CD4-positive, alpha-beta T cell treated with Interleukin-4 for 1 hour (primary cell): ENCODE data around the gene ZDHHC14.
"Not testable (repeated sequence)": the region's sequence is repeated elsewhere in the genome, so short reads cannot be mapped to it uniquely, and the experiment has no call there.

ENCODE experiments used
- DNase-seq, 2 donors: peaks; one replicate each; pipeline ENCODE4 v3.0.0-alpha.2; 2020 to 2022

The ZDHHC14 gene

GRCh38 chr6:157380779-157381561, at the start of gene ZDHHC14:
ZDHHC14 (plus strand) TSS chr6:157381190.
- peak; percentile 84 to 87 for DNase-seq

GRCh38 chr6:157332813-157333212, 48.2 kb upstream of the ZDHHC14 start:
- DNase-seq: no peak

DNA sequence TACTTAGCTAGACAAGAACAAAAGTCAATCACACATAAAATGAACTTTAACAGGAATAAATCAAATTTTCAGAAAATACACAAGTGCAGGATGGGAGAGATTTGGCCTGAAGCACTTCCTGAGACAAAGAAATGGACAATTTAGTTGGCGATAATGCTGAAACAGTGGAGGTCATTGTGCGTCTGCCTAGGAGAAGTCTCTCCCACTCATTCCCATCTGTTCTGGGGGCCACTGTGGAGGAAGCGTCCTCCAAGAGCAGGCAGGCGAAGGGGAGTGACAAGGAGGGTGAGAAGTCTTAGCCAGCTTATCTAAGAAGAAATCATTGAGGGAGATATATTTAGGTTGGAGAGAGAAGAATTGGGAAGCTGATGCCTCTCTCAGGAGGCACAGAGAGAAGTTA, 47.5 kb upstream of the ZDHHC14 start:
- DNase-seq: no peak

DNA sequence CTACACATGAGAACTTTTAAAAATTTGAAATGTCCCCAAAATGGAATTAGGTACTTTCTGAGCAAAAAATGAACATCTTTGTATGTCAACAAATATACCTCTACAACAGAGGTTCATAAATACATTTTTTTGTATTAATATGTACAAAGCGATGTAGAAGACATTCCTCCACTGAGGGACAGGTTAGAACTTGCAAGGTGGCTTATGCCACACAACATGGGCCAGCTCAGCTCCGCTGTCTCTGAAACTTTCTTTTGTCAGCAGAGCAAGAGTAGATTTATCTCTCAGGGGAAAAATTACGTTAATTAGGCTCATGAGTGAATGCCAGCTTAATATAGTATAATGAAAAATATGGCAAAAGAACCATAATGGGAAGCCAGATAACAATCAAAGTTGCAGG, 47.0 kb upstream of the ZDHHC14 start:
- DNase-seq: no peak

- no peak for DNase-seq
These were observed 45.2 kb upstream of the ZDHHC14 start for GRCh38 chr6:157335829-157336228.

DNA sequence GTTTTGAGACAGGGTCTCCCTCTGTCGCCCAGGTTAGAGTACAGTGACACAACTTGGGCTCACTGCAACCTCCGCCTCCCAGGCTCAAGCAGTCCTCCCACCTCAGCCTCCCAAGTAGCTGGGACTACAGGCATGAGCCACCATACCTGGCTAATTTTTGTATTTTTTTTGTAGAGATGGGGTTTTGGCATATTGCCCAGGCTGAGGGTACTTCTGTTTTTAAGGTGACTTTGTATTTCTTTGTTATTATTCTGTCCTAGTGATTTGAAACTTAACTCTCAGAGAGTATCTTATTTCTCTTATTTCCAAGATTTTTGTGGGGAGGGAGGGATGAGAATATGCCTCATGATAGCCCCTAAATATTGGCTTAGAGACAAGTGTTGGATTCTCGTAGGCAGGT, 43.7 kb upstream of the ZDHHC14 start:
- not testable (repeated sequence) for DNase-seq

- no peak for DNase-seq
These were observed 43.2 kb upstream of the ZDHHC14 start for GRCh38 chr6:157337751-157338150.

- no peak for DNase-seq
These were observed 41.6 kb upstream of the ZDHHC14 start for GRCh38 chr6:157339432-157339831.

GRCh38 chr6:157343732-157344131, 37.3 kb upstream of the ZDHHC14 start:
- DNase-seq: no peak

DNA sequence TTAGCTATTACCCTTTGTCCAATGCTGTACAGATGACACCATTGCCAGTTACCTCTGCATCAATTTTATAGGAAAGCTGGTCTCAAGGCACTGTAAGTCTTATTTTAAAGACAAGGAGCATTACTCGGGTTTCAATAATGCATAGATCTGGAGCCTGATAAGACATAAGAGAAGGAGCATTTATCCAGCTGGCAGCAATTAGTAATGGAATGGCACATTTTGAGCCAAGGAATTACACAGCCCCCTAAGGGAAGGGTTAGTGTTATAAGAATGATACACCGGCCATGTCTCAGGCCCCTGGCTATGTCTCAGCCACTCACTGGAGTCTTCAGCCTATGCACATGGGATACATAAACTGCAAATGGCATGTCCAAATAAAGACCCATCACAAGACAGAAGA, 34.6 kb upstream of the ZDHHC14 start:
- no peak for DNase-seq

DNA sequence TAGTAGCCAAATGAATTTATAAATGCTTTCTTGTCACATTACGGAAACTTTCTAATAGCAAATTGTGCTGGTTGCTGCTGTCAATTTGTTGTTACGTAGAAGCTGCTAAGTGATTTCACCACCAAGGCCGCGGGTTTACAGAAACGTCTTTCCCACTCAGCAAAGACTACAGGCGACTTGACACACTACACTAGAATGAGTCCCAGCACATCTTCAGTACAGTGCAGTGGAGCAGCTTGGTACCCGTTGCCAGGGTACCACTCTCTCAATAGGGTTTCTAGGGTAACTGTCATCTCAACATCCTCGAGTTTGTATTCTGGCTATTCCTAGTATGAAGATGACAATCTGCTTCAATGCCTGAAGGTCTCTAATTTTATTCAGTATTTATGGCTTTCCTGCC, 22.7 kb upstream of the ZDHHC14 start:
- DNase-seq: no peak

- DNase-seq: no peak
These were observed 19.1 kb upstream of the ZDHHC14 start for GRCh38 chr6:157361886-157362285.

- DNase-seq: no peak
These were observed 16.3 kb upstream of the ZDHHC14 start for GRCh38 chr6:157364705-157365104.

DNA sequence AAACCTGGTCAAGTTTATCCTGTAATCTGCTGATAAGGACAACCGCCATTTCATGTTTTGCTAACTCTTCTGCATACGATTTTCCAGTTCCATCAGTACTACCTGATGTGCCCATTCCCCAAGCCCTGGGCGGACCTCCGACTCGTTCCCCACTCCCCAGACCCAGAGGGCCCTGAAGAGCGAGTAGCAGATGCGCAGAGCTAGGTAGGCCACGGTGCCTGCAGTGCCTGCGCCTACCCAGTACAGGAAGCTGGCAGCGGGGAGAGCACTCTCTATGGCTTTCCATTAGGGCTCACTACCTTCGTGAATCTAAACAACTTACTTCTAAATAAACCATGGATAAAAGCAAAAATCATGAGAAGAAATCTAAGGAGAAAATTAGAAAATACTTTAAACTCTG, 14.3 kb upstream of the ZDHHC14 start:
- no peak for DNase-seq

DNA sequence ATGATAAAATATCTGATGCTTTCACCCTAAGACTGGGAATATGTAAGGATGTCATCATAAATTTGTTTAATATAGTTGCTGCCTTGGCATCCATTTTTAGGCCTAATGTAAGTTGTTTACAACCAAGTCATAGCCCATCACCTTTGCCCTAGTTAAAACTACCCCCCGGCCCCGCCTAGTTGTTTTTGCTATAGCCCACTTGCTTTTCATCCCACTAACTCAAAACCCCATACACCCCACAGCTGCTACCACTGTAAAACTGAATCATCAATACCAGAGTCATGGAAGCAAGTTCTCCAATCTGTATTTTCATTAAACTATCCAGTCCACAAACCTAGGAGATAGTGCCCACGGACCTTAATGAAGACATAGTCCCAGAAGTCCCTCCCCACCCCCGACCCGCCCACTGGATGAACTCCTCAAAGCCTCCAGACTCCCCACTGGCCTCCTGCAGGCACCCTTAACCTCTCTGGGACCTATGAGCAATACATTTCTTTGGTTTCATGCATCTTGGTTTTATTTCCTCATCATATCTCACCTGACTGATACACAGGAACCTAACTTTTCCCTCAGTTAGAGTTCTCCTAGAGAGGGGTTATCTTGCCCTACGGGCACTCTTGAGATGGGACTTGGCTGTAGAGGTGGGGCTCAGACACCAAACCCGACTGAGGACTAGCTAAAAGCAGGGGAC, 12.5 kb upstream of the ZDHHC14 start:
- no peak for DNase-seq

DNA sequence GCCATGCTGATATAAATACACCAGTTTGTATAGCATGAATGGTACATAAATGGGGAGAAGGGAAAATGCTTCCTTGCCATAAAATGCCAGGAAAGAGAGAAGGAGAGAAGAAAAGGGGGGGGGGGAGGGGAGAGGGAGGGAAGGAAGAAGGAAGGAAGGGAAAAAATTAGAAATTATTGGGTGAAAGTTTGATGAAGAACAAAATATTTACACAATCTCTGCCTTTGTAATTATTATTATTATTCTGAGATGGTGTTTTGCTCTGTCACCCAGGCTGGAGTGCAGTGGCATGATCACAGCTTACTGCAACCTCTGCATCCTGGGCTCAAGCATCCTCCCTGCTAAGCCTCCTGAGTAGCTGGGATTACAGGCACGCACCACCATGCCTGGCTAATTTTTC, 10.2 kb upstream of the ZDHHC14 start:
- DNase-seq: no peak

- no peak for DNase-seq
These were observed 8.3 kb upstream of the ZDHHC14 start for GRCh38 chr6:157372501-157373280.

DNA sequence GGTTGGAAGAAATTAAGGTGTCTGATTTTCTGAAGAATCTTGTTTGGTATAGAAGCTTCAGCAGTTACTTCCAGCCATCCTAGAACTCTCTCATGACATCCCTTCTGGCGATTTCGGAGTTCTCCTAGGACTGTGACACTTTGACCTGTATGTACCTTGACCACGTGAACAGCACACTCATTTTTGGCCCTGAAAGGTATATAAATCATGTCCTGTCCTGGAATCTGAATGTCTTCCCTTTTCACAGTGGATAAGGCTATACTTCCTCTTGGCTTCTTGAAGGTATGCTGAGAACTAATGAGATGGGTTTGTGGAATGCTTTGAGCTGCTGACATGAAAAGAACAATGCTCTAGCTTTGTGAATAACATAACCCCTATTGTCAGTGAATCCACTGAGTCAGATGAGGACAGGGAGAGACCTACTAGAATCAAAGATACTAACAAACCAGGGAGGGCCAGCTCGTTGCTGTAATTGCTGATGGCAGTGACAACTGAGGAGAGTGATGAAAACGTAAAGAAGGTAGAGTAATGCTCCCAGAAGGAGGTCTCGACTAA, 6.0 kb upstream of the ZDHHC14 start:
- no peak for DNase-seq

GRCh38 chr6:157376241-157376640, 4.7 kb upstream of the ZDHHC14 start:
- DNase-seq: no peak

DNA sequence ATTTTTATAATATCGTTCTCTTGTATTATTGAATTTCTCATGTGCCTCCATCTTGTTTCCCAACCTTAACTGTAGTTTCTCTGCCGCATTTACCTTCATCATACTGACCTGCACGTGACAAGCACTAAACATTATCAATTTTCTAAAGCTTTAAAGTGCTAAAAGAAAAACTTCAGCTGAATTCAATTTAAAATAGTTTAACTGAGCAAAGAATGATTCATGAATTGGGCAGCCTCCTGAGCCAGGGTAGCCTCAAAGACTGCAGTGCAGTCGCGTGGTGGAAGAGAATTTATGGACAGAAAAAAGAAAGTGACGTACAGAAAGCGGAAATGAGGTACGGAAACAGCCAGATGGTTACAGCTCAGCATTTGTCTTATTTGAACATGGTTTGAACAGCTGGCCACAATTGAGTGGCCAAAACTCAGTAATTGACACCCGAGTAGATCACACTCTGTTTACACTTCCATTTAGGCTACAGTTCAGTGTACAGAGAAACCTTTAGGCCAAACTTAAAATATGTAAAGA, 4.2 kb upstream of the ZDHHC14 start:
- no peak for DNase-seq

- peak; percentile 90 to 92 for DNase-seq
These were observed 1.1 kb upstream of the ZDHHC14 start for GRCh38 chr6:157379656-157380457.

DNA sequence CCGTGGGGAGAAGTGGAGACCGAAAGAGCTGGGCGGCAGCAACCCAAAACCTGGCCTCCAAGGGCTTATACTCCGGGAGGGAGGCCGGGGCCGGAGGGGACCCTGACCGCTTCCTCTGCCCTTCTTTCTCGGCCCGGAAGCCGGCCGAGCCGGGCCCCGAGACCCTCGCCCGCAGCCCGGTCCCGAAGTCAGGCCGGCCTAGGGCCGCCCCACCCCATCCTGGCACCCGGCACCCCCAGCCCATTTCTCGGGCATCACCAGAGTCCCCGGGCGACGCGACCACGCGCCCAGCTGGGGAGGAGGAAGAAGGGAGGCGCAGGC, 572 bp upstream of the ZDHHC14 start:
- DNase-seq: no peak
